ENCODE results near the gene CNGB1.
"Not testable (repeated sequence)": the region's sequence is repeated elsewhere in the genome, so short reads cannot be mapped to it uniquely, and the experiment has no call there.

CNGB1 gene

DNA sequence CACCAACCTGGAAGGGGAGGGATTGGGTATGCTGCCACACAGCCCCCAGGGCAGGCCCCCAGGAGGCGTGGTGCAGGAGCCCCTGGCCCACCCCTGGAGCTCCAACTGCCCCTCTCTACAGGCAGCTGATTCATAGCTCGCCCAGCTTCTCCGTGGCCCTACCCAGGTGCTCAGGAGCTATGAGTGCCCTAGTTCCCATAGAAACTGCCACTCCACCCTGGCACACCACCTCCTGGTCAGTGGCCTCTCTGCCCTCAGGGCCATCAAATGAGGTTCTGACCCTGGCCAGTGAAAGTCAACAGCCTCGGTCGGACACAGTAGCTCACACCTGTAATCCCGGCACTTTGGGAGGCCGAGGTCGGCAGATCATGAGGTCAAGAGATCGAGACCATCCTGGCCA, 18.0 kb downstream of the CNGB1 start:
- DNase-seq (ENCODE audit: low read depth in 2 of 2): no peak

DNA sequence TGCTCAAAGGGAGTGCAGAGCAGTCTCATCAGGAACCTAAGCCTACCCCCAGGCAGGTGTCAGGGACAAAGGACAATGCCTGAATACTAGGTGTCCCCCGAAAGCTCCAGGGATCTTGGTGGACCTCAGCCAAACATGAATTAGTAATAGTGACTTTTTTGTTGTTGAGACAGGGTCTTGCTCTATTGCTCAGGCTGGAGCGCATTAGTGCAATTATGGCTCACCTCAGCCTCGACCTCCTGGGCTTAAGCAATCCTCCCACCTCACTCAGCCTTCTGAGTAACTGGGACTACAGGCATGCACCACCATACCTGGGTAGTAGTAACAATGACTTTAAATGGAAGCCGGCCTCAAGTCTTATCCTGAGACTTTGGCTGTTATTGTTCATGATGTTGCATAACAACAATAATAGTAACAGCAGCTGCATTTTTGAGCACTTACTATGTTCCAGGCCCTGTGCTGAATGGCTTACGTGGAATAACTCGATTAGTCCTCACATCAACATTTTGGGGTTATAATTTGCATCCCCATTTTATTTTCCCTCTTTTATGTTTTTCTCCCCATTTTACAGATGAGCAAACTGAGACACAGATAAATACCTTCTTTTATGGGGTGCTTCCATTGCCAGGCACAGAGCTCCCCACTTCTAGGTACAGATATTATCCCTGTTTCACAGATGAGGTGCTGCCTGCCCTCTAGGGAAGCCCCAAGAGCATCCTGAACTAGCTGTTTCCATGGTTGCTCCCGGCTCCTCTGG, 19.5 kb downstream of the CNGB1 start:
- no peak for DNase-seq (ENCODE audit: low read depth in 2 of 2)

DNA sequence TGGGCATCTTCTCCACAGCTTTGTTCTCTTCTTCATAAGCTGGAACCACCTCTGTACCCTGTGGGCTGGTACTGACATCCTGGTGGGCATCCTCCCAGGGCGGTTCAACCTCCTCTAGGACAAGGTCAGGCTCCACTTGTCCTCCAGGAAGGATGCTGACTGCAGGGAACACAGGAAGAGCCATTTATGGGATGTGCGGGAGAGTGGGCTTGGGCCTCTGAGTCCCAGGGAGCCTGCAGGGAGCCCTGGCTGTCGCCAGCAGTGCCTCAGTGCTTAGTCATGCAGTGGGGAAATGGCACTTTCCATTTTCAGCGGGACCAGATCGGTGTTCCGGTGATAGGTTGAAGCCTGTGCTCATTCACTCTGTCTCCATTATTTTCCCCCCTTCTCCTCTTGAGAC, 20.5 kb downstream of the CNGB1 start:
- DNase-seq (ENCODE audit: low read depth in 2 of 2): no peak

DNA sequence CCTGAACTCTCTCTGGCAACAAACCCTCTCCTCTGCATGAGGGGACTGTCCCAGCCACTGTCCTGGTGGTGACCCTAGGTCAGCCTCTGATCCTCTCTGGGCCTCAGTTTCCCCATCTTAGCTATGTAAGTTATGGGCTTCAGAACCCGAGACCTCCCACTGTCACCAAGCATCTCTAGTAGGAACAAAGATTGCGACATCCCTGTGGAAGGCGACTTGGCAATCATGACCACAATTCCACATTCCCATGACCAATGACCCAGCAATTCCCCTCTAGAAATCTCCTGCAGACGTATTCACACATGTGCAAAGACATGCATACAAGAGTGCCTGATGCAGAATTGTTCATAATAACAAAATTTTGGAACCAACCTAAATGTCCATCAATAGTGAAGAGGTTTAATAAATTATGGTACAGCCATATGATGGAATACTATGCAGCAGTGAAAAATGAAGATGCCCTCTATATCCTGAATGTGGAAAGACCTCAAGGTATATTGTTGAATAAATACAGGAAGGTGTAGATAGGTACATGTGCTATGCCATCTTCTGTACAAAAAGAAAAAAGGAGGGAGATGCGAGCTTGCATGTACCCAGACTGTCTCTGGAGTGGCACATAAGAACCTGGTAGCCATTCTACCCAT, 21.2 kb downstream of the CNGB1 start:
- no peak for DNase-seq (ENCODE audit: low read depth in 2 of 2)

DNA sequence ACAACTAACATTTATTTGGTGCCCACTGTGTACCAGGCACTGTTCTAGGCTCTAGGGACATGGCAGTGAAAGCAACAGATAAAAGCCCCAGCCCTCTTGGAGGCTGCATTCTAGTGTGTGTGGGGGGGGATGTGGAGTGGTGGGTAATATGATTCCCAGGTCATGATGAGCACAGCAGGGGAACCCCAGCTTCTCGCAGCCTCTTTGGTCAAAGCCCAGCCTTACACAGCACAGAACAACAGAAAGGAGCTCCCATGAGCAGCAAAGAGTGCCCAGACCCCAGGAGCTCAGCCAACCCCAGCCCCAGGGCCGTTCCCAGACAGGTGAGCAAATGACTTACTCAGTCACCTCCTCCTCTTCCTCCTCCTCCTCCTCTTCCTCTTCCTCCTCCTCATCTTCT, 21.9 kb downstream of the CNGB1 start:
- DNase-seq (ENCODE audit: low read depth in 2 of 2): no peak

DNA sequence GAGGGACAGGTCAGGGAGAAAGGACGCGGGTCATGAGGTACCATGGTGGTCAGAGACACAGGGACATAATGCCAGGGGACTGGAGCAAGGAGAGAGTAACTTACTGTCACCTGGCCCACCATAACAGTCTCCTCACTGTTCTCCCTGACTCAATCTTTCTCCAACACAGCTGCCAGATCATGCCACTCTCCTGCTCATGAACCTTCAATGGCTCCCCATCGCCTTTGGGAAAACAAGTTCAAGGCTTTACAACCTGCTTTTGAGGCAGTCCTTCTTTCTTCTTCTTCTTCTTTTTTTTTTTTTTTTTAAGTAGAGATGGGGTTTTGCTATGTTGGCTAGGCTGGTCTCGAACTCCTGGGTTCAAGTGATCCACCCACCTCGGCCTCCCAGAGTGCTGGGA, 22.9 kb downstream of the CNGB1 start:
- no peak for DNase-seq (ENCODE audit: low read depth in 2 of 2)

DNA sequence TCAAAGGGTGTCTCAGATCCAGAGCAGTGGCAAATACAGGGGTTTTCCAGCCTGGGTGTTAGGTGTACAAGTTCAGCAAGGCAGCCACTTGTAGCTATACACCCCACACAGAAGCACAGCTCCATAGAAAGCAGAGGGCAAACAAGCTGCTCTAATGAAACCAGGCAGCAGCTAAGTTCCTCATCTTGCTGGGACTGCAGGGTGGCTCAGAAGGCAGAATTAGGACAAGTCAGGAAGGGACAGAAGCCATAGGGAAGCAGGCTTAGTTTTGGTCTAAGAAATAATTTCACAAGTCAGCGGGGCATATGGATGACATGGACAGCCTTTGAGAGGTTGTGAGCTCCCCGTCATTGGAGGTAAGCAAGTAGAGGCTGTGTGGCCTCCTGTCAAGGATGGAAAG, 23.7 kb downstream of the CNGB1 start:
- DNase-seq (ENCODE audit: low read depth in 2 of 2): no peak

DNA sequence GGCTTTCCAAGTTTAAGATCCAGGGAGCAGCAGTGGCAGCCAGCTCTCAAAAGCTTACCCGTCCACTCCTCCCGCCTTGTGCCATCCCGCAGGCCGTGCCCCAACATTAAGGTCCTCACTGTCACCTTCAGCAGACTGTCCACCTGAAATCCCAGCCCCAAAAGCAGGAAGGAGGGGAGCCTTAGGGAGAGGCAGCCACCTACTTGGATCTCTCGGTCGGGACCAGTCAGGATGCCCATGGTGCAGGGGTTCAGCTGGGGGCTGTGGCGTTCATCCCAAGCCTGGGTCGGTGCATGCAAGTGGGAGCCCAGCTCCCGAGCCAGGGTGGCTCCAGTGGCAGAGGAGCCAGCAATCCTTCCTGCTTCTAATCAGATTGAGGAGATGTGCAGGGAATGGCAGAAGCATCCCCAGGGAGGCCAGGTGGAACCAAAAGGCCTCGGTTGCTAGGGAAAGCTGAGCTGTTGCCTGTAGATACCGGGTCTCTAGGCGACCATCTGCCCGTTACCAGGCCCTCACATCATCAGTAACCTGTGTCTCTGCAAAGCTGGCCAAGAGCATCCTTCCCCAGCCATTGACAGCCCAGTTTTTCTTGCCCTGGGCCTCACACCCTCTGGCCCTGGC, 24.6 kb downstream of the CNGB1 start:
- DNase-seq (ENCODE audit: low read depth in 2 of 2): no peak

DNA sequence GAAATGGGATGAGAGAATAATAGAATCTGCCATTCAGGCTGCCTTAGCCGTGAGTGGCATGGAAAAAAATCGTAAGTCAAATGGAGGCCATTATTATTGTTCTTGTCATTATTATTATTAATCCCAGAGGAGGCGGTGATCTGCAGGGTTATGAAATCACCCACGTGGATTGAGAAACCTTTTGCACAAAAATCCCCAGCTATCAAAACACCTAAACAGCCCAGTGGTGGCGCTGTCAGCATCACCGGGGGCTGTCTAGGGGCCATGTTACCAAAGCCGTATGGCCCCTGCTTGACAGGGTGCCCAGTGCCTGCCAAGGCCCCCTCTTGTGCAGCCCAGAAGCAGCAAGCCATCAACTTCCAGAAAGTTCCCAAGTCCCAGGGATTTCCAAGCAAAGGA, 25.2 kb downstream of the CNGB1 start:
- no peak for DNase-seq (ENCODE audit: low read depth in 2 of 2)

DNA sequence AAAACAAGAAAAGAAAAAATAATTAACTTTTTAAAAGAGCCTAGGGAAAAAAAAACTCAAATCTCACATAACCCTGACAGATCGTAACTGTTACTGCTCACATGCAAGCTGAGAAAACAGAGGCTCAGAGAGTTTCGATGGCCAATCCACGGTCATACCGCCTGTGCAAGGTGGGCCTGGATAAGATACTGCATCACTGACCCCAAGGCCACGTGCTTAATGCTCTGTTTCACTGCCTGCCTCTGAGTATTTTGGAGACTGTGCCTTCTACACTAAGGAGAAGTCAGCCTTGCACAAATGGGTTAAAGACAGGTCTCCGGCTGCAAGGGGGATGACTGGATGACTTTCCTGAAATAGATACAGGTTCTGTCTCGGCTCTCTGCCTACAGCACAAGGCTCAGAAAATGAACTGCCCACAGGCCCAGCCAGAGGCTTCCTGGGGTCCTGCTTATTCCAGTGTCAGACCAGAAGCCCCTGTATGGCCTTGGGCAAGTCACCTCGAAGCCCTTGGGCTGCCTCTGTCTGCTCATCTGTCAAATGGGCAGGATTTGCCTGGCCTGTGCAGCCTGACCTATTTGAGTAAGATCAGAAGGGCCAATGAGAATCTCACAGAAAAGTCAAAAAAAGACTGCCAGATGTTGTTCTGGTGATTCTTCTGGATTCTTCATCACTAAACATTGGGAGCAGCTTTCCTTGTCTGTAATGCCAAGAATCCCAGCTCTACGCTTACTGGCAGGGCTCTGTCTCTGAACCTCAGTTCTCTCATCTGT, 25.8 kb downstream of the CNGB1 start:
- DNase-seq (ENCODE audit: low read depth in 2 of 2): no peak

DNA sequence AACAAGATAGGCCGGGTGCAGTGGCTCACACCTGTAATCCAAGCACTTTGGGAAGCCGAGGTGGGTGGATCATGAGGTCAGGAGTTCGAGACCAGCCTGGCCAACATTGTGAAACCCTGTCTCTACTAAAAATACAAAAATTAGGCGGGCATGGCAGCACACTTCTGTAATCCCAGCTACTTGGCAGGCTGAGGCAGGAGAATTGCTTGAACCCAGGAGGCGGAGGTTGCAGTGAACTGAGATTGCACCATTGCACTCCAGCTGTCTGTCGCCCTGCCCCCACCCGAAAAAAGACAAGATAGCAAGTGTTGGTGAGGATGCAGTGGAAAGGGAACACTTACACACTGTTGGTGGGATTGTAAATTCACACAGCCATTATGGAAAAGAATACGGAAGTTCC, 27.5 kb downstream of the CNGB1 start:
- DNase-seq (ENCODE audit: low read depth in 2 of 2): not testable (repeated sequence)

DNA sequence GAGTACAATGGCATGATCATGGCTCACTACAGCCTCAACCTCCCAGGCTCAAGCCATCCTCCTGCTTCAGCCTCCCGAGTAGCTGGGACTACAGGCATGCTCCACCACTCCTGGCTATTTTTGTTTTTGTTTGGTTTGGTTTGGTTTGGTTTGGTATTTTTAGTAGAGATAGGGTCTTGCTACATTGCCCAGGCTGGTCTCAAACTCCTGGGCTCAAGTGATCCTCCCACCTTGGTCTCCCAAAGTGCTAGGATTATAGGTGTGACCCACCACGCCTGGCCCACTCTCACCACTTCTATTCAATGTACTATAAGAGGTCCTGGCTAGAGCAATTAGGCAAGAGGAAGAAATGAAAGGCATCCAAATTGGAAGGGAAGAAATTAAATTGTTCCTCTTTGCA, 29.0 kb downstream of the CNGB1 start:
- not testable (repeated sequence) for DNase-seq (ENCODE audit: low read depth in 2 of 2)

DNA sequence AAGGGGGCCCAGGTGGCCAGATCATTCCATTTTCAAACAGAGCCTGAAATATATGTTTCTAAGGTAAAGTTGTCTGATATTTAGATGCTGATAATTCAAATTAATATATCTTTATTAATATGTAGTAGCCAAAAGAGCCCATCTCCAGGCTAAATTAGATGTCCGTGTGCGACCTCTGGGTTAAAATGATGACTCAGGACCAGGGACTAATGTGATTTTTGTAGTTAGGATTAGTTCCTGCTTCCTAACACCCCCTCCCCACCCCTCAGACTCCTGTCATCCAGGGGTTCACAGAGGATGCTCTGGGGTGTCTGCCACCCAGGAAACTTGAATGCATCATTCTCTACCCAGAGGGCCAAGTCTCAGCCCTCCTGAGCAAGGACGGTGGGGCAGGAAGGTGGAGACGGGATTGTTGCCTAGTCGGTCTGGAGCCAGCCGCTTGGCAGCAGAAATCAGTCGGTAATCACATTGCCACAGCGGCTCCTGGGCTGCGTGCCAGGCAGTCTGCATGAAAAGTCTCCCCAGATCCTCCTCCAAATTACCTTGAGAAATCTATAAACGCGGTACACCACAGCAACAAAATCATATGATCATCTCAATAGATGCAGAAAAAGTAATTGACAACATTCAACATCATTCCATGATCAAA, 29.8 kb downstream of the CNGB1 start:
- no peak for DNase-seq (ENCODE audit: low read depth in 2 of 2)

DNA sequence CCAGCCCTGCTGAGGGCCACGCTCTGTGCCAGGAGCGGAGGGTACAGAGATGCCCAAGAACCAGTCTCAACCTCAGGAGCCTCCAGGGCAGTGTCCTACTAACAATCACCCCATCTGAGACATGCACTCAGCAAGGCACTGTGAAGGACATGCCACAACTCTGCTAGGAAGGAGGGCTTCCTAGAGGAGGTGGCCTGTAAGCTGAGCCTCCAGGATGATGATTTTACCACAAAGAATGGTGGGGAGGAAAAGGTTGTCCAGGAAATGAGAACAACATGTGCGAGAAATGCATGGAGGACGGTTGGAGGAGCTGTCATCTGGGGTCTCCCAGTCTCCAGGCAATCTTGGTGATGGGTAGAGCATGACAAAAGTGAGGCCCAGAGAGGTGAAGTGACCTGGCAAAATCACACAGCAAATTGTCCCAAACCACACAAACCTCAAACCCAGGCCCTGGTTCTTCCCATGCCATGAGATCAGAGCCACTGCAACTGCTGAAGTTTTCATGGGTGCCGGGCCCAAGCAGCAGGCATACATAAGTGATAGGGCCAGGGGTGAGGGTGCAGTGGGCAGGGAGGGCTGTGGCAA, 30.5 kb downstream of the CNGB1 start:
- no peak for DNase-seq (ENCODE audit: low read depth in 2 of 2)

DNA sequence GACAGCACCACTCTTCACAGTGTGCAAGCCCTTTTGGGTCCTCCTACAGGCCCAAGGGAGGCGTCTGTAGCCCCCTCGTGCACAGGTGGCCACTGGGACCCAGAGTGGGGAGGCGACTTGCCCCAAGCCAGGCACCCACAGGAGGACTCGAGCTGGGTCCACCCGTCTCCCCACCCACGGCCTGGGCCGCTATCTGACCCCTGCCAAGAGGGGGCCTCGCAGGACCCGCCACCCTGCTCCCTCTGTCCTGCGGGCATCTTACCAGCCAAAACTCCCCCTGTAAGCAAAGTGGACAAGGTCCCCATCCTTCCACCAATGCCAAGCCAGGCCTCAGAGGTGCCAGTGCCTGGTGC, 31.1 kb downstream of the CNGB1 start:
- DNase-seq (ENCODE audit: low read depth in 2 of 2): no peak

DNA sequence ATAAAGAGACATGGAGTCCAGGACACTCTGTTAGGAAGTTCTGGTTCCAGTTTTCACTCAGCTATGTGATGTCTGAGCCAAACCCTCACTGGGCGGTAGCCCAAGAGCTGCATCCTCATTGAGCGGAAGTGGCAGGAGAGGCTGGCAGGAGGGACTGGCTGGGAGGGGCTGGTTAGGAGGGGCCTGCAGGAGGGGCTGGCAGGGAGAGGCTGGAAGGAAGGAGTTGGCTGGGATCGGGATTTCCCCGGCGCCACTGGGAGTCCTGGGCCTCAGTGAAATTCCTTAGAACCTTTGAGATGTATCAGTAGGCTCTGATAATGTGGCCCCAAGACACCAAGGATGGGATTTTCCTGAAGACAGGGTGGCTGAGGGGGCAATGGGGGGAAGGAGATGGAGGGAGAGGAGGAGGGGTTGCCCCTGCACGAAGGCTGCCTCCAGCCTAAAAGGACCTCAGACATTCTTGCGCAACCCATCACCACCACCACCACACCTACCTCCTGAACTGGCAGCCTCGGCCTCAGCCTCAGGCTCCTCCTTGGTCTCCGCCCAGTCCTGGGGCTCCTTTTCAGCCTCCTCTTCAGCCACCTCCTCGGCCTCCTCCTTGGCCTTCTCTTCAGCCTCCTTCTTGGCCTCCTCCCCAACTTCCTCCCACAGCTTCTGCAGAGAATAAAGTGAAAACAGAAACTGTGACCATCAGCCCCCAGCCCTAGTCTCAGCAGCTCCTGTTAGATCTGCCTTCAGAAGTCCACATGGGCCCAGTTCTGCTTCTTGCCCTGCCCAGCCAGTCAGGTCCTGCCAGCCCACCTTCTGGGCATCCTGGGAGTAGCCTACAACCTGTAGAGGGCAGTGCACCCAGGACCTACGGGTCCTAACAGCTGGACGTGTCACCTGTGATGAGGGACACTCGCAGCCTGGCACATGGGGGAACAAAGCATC, 31.7 kb downstream of the CNGB1 start:
- no peak for DNase-seq (ENCODE audit: low read depth in 2 of 2)

DNA sequence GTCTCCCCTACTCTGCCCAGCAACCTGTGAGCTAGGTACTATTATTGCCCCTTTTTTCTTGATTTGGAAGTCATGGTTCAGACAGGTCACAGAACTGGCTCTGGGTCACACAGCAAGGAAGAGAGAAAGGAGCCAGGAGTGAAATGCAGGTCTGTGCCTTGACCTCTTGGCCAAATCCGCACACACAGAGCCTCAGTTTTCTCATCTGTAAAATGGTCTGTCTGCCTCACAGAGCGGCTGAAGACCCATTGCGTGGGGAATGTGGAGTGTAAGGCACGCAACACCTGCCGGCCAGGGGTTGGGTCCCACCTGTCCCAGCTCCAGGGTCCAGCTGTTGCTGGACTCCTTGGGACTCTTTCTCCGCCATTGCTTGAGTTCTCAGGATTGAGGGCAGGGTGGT, 32.4 kb downstream of the CNGB1 start:
- no peak for DNase-seq (ENCODE audit: low read depth in 2 of 2)

DNA sequence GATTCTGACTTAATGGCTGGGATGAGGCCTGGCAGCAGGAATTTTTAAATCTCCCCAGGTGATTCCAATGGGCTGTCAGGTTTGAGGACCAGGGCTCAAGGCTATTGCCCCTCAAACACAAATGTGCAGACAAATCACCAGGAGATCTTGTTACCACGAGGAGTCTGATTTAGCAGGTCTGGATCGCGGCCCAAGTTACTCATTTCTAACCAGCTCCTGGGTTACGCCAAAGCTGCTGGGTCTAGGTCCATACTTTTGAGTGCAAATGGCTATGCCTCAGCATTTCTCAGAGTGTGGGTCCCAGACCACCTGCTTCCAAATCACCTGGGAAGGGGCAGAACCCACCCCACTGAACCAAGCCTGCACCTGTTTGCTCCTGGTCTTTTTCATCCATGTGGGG, 33.1 kb downstream of the CNGB1 start:
- DNase-seq (ENCODE audit: low read depth in 2 of 2): no peak

DNA sequence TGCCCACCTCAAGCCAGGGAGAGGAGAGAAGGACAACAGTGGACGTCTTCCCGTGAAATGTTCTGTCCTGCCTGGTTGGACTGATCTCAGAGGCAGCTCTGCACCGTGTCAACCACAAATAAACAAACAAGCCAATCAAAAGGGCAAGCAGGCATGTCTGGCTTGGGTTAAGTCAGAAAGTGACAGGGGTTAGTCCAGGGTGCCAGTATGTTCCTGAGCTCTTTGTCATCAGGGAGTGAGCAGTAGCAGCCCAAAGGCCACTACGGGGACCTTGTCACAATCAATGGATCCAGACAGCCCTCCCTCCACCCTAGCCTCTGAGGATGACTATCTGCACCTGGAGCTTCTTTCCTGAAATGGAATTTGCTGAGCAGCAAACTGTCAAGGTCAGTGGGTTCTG, 35.0 kb downstream of the CNGB1 start:
- no peak for DNase-seq (ENCODE audit: low read depth in 2 of 2)

DNA sequence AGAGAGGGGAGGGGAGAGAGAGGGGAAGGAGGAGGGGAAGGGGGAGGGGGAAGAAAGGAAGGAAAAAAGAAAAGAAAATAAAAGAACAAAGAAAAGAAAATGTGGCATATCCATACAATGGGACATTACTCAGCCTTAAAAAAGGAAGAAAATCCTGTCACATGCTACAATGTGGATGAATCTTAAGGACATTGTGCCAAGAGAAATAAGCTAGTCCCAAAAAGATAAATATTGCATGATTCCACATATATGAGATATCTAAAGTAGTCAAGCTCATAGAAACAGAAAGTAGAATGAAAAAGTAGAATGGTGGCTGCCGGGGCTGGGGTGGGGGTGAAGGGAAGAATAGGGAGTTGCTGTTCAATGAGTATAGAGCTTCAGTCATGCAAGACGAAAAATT, 40.4 kb downstream of the CNGB1 start:
- no peak for DNase-seq (ENCODE audit: low read depth in 2 of 2)

DNA sequence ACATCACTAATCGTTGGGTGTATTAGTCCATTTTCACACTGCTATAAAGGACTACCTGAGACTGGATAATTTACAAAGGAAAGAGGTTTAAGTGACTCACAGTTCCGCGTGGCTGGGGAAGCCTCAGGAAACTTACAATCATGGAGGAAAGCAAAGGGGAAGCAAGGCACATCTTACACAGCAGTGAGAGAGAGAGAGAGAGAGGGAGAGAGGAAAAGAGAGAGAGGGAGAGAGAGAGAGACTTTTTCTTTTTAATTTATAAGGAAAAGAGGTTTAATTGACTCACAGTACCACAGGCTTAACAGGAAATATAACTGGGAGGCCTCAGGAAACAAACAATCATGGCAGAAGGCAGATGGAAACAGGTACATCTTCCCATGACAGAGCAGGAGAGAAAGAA, 41.7 kb downstream of the CNGB1 start:
- no peak for DNase-seq (ENCODE audit: low read depth in 2 of 2)
